Neuron (in vitro differentiated cells): ENCODE data around the gene EPB41L2.

Experiments
- H2AFZ ChIP-seq: one replicate; pipeline ENCODE4 v1.6.1; 2013; ENCODE audit warnings: low read depth, mild to moderate bottlenecking, inconsistent platforms, low read length, moderate library complexity
- H3K27me3 ChIP-seq: one replicate; pipeline ENCODE4 v1.6.1; 2013; ENCODE audit warnings: low read length; ENCODE audit not compliant: insufficient read depth
- H3K36me3 ChIP-seq: one replicate; pipeline ENCODE4 v1.6.1; 2013; ENCODE audit warnings: low read length; ENCODE audit not compliant: insufficient read depth
- H3K4me1 ChIP-seq: one replicate; pipeline ENCODE4 v1.6.1; 2013; ENCODE audit warnings: low read length; ENCODE audit not compliant: insufficient read depth
- H3K4me3 ChIP-seq: 2 replicates; pipeline ENCODE4 v1.5.1; 2013; ENCODE audit warnings: mild to moderate bottlenecking, low read length, moderate library complexity
- H3K9me3 ChIP-seq: one replicate; pipeline ENCODE4 v1.6.1; 2013; ENCODE audit warnings: low read length

Gene EPB41L2

DNA sequence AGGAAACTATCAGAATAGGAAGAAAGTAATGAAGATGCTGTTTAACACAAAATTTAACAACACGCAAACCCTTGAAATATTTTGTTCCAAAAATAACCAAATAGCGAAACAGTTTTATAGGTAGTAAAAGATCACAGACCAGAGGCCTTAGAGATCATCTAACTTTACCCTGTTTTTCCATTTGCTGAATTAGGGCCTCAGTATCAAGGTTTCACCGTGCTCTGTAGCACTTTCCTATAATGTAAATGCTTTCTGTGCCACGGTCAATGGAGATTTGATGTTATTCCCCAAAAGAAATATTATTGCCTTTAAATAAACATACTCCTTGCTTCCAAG, 23.7 kb downstream of the EPB41L2 start:
- no peaks in the 10 kb centered on the region for H3K9me3 ChIP-seq
- no peak overlapping the region for H2AFZ ChIP-seq
- H3K27me3 ChIP-seq = no peaks in the 10 kb centered on the region
- H3K4me3 ChIP-seq = no peak overlapping the region
- no peaks in the 10 kb centered on the region for H3K36me3 ChIP-seq
- H3K4me1 ChIP-seq = no peaks in the 10 kb centered on the region

DNA sequence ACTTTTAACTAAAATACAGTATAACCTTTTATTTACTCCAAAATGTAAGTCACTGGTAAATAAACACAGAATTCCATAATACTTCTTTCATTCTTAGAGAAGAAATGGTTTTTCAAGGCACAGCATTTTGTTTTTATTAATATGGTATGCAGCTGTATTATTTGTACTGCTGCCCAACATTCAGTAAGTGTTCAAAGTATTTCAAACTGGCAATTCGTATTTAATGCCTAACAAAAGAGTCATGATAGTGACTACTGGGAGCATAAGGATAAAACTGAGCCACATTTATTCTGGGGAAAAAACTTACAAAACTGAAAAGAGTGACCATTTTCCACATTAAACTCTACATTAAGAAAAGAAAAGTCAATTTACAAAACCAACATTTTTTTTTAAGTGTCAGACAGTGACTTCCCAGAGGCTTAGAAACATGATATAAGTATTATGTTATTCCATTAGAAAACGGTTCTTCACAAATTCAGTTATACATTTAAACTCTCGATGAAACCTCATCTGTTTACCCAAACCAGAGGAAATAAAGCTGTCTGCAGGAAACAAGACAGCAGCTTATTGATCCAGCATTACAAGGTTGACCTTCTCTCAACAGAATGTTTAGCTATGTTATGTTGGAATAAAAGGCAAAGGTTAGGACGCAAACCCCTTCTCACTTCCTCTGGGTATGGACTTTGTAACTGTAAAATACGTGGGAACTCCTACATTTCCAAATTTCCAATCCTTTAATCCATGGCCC, 24.3 kb downstream of the EPB41L2 start:
- H2AFZ ChIP-seq = no peak overlapping the region
- no peak overlapping the region for H3K4me3 ChIP-seq
- no peaks in the 10 kb centered on the region for H3K4me1 ChIP-seq
- H3K36me3 ChIP-seq = no peaks in the 10 kb centered on the region
- no peaks in the 10 kb centered on the region for H3K9me3 ChIP-seq
- no peaks in the 10 kb centered on the region for H3K27me3 ChIP-seq

DNA sequence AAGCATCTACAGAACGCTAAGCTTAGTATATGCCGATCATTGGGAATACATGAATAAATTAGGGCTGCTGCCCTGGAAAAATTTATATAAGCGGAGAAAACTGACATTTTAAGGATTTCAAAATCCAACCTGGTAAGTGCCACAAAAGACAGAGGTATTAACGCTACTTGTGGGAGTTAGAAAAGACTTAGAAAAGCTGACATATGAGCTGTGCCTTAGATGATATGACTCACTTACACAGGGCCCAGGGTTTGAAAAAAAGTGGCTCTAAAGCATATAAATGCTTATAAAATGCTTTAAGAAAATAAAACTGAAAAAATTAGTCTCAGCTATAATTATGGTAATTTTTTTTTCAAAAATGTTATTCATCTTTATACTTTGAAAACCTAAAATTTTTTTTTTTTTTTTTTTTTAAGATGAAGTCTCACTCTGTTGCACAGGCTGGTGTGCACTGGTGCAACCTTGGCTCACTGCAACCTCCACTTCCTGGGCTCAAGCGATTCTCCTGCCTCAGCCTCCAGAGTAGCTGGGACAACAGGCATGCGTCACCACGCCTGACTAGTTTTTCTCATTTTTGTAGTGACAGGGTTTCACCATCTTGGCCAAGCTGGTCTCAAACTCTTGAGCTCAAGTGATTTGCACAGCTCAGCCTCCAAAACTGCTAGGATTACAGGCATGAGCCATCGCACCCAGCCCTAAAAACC, 25.7 kb downstream of the EPB41L2 start:
- Histone ChIP-seq H3K27me3 (no peaks in the 10 kb centered on the region), H3K4me3 (no peak overlapping the region), H3K36me3 (no peaks in the 10 kb centered on the region), H3K9me3 (no peaks in the 10 kb centered on the region), H3K4me1 (no peaks in the 10 kb centered on the region), H2AFZ (no peak overlapping the region)

DNA sequence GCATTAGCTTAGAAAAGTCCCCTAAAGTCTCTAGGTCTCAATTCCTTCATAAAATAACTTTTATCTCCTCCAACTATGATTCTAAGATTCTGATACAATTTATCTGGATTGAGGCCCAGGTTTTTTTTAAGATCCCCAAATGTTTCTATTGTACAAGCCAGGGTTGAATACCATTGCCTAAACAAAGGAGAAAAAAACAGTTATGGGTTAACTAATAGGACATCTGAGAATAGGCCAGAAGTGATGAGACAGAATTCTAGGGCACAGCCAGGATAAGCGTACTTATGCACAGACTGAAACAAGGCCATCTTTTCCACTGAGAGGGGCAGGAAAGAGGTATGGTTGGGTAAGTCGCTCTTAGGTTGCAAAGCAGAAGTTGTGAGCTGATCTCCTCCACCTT, 26.4 kb downstream of the EPB41L2 start:
- H3K36me3 ChIP-seq = no peaks in the 10 kb centered on the region
- H3K4me3 ChIP-seq = no peak overlapping the region
- H3K27me3 ChIP-seq = no peaks in the 10 kb centered on the region
- no peak overlapping the region for H2AFZ ChIP-seq
- H3K4me1 ChIP-seq = no peaks in the 10 kb centered on the region
- no peaks in the 10 kb centered on the region for H3K9me3 ChIP-seq

DNA sequence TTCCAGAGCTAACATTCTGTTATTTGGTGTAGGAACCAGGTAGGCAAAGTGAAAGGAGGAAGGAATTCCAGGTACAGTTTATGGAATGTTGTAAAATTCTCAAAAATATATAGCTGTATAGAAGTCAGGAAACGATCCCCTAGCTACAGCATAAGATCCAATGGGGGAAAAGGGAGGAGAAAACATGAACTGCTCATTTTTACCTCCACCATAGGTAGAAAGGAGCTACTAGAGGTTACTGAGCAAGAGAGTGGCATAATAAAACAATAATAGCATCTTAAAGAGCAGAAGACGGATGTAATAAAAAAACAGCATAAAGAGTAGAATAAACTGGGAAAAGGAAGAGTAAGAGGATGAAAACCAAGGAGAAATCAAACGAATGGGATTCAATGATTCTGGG, 26.9 kb downstream of the EPB41L2 start:
- no peak overlapping the region for H3K4me3 ChIP-seq
- no peak overlapping the region for H2AFZ ChIP-seq
- no peaks in the 10 kb centered on the region for H3K4me1 ChIP-seq
- H3K27me3 ChIP-seq = no peaks in the 10 kb centered on the region
- no peaks in the 10 kb centered on the region for H3K36me3 ChIP-seq
- no peaks in the 10 kb centered on the region for H3K9me3 ChIP-seq

DNA sequence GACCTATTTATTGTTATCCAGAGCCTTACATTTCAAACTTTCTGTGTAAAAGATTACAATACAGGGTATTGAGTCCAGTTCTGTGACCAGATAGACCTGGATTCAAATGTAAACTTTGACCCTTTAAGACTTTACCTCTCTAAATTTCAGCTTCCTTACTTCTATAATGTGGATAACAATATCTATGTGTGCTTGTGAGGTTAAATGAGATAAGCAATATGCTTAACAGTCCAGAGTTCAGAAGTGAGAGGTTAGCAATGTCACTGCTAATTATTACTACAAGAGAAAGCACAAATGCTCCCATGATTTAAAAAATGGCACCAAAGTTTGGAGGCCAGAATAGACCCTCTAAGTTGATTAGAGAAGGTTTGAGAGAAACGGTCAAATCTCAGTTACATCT, 27.5 kb downstream of the EPB41L2 start:
- no peaks in the 10 kb centered on the region for H3K27me3 ChIP-seq
- H3K36me3 ChIP-seq = no peaks in the 10 kb centered on the region
- H3K4me3 ChIP-seq = no peak overlapping the region
- H3K9me3 ChIP-seq = no peaks in the 10 kb centered on the region
- H3K4me1 ChIP-seq = peaks cover 3% of the 10 kb centered on the region
- H2AFZ ChIP-seq = no peak overlapping the region

DNA sequence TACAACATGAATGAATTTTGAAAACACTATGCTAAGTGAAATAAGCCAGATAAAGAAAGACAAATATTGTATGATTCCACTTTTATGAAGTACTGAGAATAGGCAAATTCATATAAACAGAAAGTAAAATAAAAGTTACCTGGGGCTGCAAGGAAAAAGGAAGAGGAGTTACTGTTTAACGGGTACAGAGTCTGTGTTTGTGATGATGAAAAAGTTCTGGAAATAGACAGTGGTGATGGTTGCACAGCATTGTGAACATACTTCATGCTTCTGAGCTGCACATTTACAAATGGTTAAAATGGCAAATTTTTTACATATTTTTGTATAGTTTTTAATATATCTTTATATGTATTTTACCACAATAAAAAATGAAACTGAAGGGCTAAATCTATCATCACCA, 29.4 kb downstream of the EPB41L2 start:
- H3K27me3 ChIP-seq = no peaks in the 10 kb centered on the region
- no peaks in the 10 kb centered on the region for H3K36me3 ChIP-seq
- no peak overlapping the region for H2AFZ ChIP-seq
- no peaks in the 10 kb centered on the region for H3K9me3 ChIP-seq
- no peak overlapping the region for H3K4me3 ChIP-seq
- peaks cover 20% of the 10 kb centered on the region for H3K4me1 ChIP-seq

DNA sequence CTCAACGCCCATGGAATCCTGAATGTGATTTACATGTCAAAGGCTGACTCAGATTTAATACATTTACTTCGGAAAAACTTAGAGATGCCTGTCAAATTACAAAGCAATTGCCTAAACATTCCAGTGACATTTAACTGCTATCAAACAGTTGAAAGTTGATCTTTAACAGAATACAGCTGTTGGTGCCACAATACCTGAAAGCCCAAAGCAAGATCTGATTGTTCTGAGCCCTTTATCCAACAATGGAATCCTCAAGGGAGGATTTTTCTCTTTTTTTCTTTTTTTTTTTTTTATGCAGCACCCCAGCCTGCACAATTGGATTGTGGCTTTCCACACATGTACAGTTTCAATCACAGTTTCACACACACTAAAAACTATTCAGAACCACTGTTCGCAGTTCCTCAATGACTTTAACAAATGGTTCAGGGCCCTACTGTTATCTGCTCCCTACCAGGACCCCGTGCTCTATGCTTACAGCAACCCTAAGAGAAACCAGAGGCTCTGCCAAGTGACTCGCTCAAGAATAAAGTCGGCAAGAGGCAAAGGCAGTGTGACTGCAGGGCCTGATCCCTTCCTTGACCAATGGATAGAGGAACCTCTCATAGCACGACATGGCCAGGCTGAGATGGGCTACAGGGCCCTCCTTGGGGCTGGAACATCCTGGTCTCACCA, 33.3 kb downstream of the EPB41L2 start:
- peak overlapping the region; percentile 4 for H3K4me3 ChIP-seq
- H3K27me3 ChIP-seq = no peaks in the 10 kb centered on the region
- no peaks in the 10 kb centered on the region for H3K9me3 ChIP-seq
- H3K36me3 ChIP-seq = no peaks in the 10 kb centered on the region
- H2AFZ ChIP-seq = peak overlapping the region; percentile 0
- H3K4me1 ChIP-seq = peaks cover 20% of the 10 kb centered on the region

DNA sequence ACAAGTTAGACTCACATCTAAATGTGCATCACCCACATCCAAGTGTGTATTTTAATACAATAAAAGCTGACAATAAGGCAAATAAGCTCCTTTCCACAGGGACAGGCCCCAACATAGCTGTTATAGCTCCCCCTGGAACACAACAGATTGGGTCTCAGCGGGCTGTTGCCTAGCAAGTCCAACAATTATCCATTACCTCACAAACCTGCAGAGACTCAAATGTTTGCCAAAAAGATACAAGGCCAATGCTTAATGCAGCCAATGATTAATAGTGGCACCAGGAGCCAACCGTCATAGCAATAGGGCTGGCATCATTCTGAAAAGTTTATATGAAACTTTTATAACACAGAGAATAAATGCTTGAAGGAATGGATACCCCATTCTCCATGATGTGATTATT, 35.7 kb downstream of the EPB41L2 start:
- Histone ChIP-seq H3K36me3 (no peaks in the 10 kb centered on the region), H2AFZ (no peak overlapping the region), H3K4me3 (no peak overlapping the region), H3K9me3 (no peaks in the 10 kb centered on the region), H3K27me3 (no peaks in the 10 kb centered on the region), H3K4me1 (peaks cover 24% of the 10 kb centered on the region)

DNA sequence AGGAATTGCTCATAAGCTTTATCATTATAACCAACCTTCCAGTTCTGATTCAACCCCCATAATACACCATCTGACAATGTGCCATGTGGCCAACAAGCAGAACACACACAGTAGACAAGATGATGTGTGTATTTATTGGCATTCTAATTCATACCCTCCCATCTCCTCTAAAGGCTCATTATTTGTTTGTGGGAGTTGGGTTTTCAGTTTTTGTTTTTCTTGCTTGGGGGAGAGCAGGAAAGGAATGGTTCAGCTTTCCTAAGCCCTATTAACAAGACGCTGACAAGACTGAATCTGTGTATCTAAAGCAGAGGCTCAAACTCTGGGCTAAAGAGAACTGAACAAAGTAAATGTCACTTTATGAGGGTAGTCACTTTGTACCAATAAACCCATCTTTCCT, 36.8 kb downstream of the EPB41L2 start:
- no peak overlapping the region for H2AFZ ChIP-seq
- H3K4me1 ChIP-seq = peaks cover 24% of the 10 kb centered on the region
- no peak overlapping the region for H3K4me3 ChIP-seq

DNA sequence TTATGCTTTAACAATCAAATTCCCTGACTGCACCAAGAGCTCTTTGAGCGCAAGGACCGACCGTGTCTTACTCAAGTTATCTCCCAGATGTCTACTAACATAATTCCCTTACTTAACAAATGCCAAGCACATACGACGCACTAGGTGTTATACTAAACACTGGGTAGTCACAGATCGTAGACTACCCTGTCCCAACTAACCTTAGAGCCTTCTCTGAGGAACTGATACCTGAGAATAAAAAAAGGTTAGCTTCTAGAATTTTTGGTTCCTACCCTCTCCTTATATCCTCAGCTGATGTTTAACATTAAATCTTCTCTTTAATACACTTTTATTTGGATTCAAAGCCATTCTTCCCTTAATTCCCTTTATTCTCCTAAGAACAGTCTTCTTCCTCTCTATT, 38.5 kb downstream of the EPB41L2 start:
- Histone ChIP-seq H3K9me3 (no peaks in the 10 kb centered on the region), H2AFZ (no peak overlapping the region), H3K4me3 (no peak overlapping the region), H3K4me1 (peaks cover 11% of the 10 kb centered on the region), H3K36me3 (no peaks in the 10 kb centered on the region), H3K27me3 (no peaks in the 10 kb centered on the region)

More for the DNA sequence above, 36.8 kb downstream of the EPB41L2 start:
- H3K27me3 ChIP-seq = no peaks in the 10 kb centered on the region
- H3K36me3 ChIP-seq = no peaks in the 10 kb centered on the region
- H3K9me3 ChIP-seq = no peaks in the 10 kb centered on the region

DNA sequence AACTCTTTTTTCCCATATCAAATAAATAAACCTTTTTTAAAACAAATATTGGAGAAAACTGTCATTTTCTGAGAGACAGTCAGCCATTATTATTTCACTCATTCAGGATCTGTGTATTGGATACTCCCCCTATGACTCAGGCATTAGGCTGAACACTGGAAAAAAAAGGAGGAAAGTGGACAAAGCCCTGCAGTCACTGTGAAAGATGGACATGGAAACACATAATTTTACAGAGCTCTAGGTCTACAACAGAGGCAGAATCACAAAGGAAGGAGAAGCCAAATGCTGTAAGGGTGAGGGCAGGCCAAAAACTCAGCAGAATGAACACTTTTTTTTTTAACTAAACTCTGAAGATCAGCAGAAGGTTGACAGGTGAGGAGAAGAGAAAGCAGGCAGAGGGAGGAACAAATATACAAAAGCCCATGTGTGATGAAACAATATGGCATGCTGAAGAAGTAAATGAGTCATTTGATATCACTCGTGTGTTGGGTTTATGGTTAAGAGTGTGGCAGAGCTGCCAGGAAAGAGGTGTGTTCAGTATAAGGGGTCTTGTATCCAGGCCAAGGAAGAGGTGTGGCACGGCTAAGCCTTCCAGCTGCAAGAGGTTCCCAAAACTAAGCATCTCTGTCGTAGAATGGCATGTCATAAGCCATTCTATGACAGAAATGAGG, 39.1 kb downstream of the EPB41L2 start:
- no peaks in the 10 kb centered on the region for H3K27me3 ChIP-seq
- no peak overlapping the region for H3K4me3 ChIP-seq
- no peaks in the 10 kb centered on the region for H3K9me3 ChIP-seq
- H2AFZ ChIP-seq = no peak overlapping the region
- H3K4me1 ChIP-seq = peaks cover 5% of the 10 kb centered on the region
- no peaks in the 10 kb centered on the region for H3K36me3 ChIP-seq

DNA sequence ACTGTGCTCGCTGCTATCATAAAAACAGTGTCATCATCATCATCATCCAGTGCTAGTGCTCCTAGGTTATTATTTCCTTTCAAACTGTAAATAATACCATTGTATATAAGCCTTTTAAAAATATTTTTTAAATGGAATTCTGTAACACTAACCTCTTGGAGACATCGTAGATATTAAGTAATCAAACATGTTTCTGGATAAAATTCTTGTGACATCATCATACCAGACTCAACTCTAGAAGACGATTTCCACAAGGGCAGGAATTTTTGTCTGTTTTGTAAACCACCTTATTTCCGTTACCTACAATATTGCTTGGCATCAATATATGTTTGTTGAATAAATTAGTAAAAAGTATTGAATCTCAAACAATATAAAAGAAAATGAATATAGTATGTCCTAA, 40.4 kb downstream of the EPB41L2 start:
- Histone ChIP-seq H3K4me3 (no peak overlapping the region), H3K4me1 (peaks cover 5% of the 10 kb centered on the region), H3K27me3 (no peaks in the 10 kb centered on the region), H3K36me3 (no peaks in the 10 kb centered on the region), H3K9me3 (no peaks in the 10 kb centered on the region), H2AFZ (no peak overlapping the region)
